Natural killer cell (primary cell): ENCODE measurements around the gene NXN. TPM values are rescaled to one million over a fixed set of nuclear protein-coding genes. Genes with fewer than 3 reads are reported as not detected.
"Not testable (repeated sequence)": the region's sequence is repeated elsewhere in the genome, so short reads cannot be mapped to it uniquely, and the experiment has no call there.

Experiments
- ATAC-seq, 3 donors: fragments of 150-1000 bp in 2 of 3; fragments of 200-7000 bp in 1 of 3; cut with Tn5 transposase; 1 replicate in 1 of 3; 2 replicates in 2 of 3; pipeline ENCODE4 v1.10.0; 2021; ENCODE audit warnings: mild to moderate bottlenecking in 2 of 3, moderate library complexity in 2 of 3
- DNase-seq, 2 donors: peaks; one replicate each; pipeline versions ENCODE4 v3.0.0 to v3.0.0-alpha.2; 2013 to 2021; ENCODE audit warnings: mixed read lengths in 1 of 2
- H3K27ac ChIP-seq: one replicate; pipeline ENCODE4 v1.5.1; 2013; ENCODE audit warnings: mild to moderate bottlenecking, low read length
- H3K27me3 ChIP-seq: one replicate; pipeline ENCODE4 v1.6.1; 2013; ENCODE audit warnings: low read length; ENCODE audit not compliant: control insufficient read depth, insufficient read depth
- H3K36me3 ChIP-seq: one replicate; pipeline ENCODE4 v1.6.1; 2013; ENCODE audit warnings: low read length; ENCODE audit not compliant: control insufficient read depth, insufficient read depth
- H3K4me1 ChIP-seq: one replicate; pipeline ENCODE4 v1.6.1; 2013; ENCODE audit warnings: low read length; ENCODE audit not compliant: control insufficient read depth, insufficient read depth
- H3K4me3 ChIP-seq: one replicate; pipeline ENCODE4 v1.5.1; 2013; ENCODE audit warnings: low read length
- H3K9me3 ChIP-seq: one replicate; pipeline ENCODE4 v1.6.1; 2013; ENCODE audit warnings: low read length; ENCODE audit not compliant: control insufficient read depth, insufficient read depth
- H3K27ac Mint-ChIP-seq, 2 donors: one replicate each; pipeline ENCODE4 v1.8.0; 2022; ENCODE audit warnings: mild to moderate bottlenecking in 2 of 2, mixed read lengths in 2 of 2, moderate library complexity in 1 of 2
- H3K27me3 Mint-ChIP-seq, 2 donors: one replicate each; pipeline ENCODE4 v1.8.0; 2022; ENCODE audit warnings: low read depth in 2 of 2, mixed read lengths in 2 of 2
- H3K36me3 Mint-ChIP-seq: one replicate; pipeline ENCODE4 v1.8.0; 2022; ENCODE audit warnings: mixed read lengths
- H3K4me1 Mint-ChIP-seq, 2 donors: one replicate each; pipeline ENCODE4 v1.8.0; 2022; ENCODE audit warnings: mixed read lengths in 2 of 2
- H3K4me3 Mint-ChIP-seq: one replicate; pipeline ENCODE4 v1.8.0; 2022; ENCODE audit warnings: mild to moderate bottlenecking, moderate library complexity, mixed read lengths
- H3K9me3 Mint-ChIP-seq, 2 donors: one replicate each; pipeline ENCODE4 v1.8.0; 2022; ENCODE audit warnings: mixed read lengths in 2 of 2
- WGBS: methylation state at CpG from one replicate; pipeline ENCODE4 v1.1.7; 2013; ENCODE audit warnings: missing lambda C conversion rate; ENCODE audit not compliant: insufficient coverage; 5-methylcytosine and 5-hydroxymethylcytosine counted together
- intact Hi-C: fragments of 100-400 bp; cut with micrococcal nuclease; formaldehyde crosslinking; loops from one replicate; pipeline ENCODE4 v1.14.2; 2022
- total RNA-seq, 4 donors: library from RNA; stranded (reverse); fragments of 120-200 nt in 1 of 4; gene quantifications; one replicate each; pipeline versions ENCODE4 v1.2.3 to v1.2.4, GENCODE V29; 2013 to 2022
- TF ChIP-seq, protein P1 (sequence below): fragments of 200-600 bp; IDR thresholded peaks from one replicate; pipeline ENCODE4 v1.8.0; 2022; ENCODE audit warnings: antibody characterized with exemption

Gene NXN
- total RNA-seq, 3 donors from 2014 or later (not counting 1 experiment from before 2014, with no cell fraction given): 0.14 to 0.55 TPM; not detected in 1

- Histone ChIP-seq H3K4me1 (no peaks in the 10 kb centered on the region), H3K9me3 (no peaks in the 10 kb centered on the region), H3K27ac (no peak overlapping the region), H3K4me3 (no peak overlapping the region), H3K27me3 (no peaks in the 10 kb centered on the region), H3K36me3 (no peaks in the 10 kb centered on the region)
- TF ChIP-seq, protein P1, sequence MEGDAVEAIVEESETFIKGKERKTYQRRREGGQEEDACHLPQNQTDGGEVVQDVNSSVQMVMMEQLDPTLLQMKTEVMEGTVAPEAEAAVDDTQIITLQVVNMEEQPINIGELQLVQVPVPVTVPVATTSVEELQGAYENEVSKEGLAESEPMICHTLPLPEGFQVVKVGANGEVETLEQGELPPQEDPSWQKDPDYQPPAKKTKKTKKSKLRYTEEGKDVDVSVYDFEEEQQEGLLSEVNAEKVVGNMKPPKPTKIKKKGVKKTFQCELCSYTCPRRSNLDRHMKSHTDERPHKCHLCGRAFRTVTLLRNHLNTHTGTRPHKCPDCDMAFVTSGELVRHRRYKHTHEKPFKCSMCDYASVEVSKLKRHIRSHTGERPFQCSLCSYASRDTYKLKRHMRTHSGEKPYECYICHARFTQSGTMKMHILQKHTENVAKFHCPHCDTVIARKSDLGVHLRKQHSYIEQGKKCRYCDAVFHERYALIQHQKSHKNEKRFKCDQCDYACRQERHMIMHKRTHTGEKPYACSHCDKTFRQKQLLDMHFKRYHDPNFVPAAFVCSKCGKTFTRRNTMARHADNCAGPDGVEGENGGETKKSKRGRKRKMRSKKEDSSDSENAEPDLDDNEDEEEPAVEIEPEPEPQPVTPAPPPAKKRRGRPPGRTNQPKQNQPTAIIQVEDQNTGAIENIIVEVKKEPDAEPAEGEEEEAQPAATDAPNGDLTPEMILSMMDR: no peak
- intact Hi-C loops: no loop called here
- ATAC-seq (no peak), DNase-seq (no peak)
- 78% methylated on average over 11 of the region's 13 CpGs for WGBS
- Mint-ChIP-seq H3K4me1 (no peaks in the 10 kb centered on the region), H3K4me3 (no peak overlapping the region), H3K27ac (no peak overlapping the region), H3K36me3 (no peaks in the 10 kb centered on the region), H3K27me3 (peaks cover 0 to 3% of the 10 kb centered on the region in 2 donors), H3K9me3 (no peaks in the 10 kb centered on the region)
Measured at GRCh38 chr17:806346-806745, 173.2 kb downstream of the NXN start.

- DNase-seq, H3K27ac ChIP-seq, H3K4me1 ChIP-seq, H3K36me3 Mint-ChIP-seq, H3K27me3 ChIP-seq, ATAC-seq, H3K4me3 Mint-ChIP-seq, H3K9me3 Mint-ChIP-seq, H3K4me1 Mint-ChIP-seq, H3K4me3 ChIP-seq, H3K36me3 ChIP-seq, H3K9me3 ChIP-seq, intact Hi-C loops, H3K27ac Mint-ChIP-seq, H3K27me3 Mint-ChIP-seq: not testable (repeated sequence)
- 90% methylated on average over 19 of the region's 23 CpGs for WGBS
Measured at GRCh38 chr17:805886-806285, 173.7 kb downstream of the NXN start.

DNA sequence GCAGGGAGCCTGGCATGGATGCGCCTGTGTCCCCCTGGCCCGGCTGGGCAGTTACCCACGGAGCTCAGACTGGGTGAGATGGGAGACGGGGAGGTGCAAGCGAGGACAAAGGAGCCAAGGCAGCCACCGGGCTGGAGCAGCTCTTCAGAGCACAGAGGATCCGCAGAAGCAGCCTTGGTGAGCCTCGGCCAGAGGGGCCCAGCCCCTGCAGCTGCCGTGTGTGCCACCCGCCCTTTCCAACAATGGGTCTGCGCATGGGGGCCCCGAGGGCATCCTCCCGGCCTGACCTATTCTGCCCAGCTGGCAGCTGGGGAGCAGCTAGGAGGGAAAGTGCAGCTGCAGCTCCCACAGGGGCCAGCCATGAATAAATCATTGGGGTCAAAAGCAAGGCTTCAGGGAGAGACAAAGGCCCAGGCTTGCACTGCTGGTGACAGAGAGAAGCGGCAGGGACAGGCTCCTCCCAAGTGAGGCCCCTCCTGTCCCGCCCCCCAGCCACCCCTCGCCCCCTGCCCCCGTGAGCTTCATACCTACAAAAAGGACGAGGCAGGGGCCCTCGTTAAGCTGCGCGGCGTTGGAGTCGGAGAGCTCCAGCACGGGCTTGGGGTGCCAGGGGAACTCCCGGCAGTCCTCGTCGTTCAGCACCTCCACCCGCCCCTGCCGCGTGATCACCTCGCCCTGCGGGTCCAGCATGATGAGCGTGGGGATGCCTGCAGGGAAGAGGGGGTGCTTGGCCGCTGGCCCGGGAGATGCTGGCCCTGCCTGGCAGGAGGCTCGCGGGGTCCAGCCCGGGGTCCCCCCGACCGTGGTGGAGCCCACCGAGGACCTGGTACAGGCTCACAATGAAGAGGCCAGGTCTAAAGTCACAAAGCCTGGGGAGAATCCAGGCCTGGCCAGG is 174.8 kb downstream of the NXN start:
- Mint-ChIP-seq H3K27me3 (no peaks in the 10 kb centered on the region), H3K4me3 (no peak overlapping the region)
- no peak for ATAC-seq

More for the DNA sequence above, 174.8 kb downstream of the NXN start:
- intact Hi-C loops: no loop called here
- no peak overlapping the region for H3K27ac Mint-ChIP-seq
- H3K4me1 Mint-ChIP-seq: no peaks in the 10 kb centered on the region
- H3K36me3 ChIP-seq: no peaks in the 10 kb centered on the region
- TF ChIP-seq, protein P1: no peak
- no peak overlapping the region for H3K4me3 ChIP-seq
- DNase-seq: no peak
- no peaks in the 10 kb centered on the region for H3K4me1 ChIP-seq
- H3K27ac ChIP-seq: no peak overlapping the region
- H3K9me3 Mint-ChIP-seq: no peaks in the 10 kb centered on the region
- 90% methylated on average over 41 of the region's 41 CpGs for WGBS
- H3K27me3 ChIP-seq: no peaks in the 10 kb centered on the region
- H3K9me3 ChIP-seq: no peaks in the 10 kb centered on the region
- H3K36me3 Mint-ChIP-seq: no peaks in the 10 kb centered on the region
